Esophagus muscularis mucosa (tissue), 4 donors: ENCODE results near the gene ROBO1.

Experiments used
- CTCF ChIP-seq, 3 experiments: fragments of 200-600 bp in 2 of 3; fragments of 450-650 bp in 1 of 3; sonication (generic) in 2 of 3; IDR thresholded peaks; one replicate each; pipeline ENCODE4 v1.5.1; 2017 to 2019; ENCODE audit warnings: antibody characterized with exemption in 3 of 3, mild to moderate bottlenecking in 2 of 3, moderate library complexity in 1 of 3
- EP300 ChIP-seq: sonication (generic); formaldehyde crosslinking; IDR thresholded peaks from one replicate; pipeline ENCODE4 v1.6.1; 2017; ENCODE audit warnings: antibody characterized with exemption
- POLR2A ChIP-seq: fragments of 450-650 bp; IDR thresholded peaks from one replicate; pipeline ENCODE4 v1.6.1; 2017; ENCODE audit warnings: antibody characterized with exemption, moderate library complexity, mild to moderate bottlenecking, low read depth
- POLR2AphosphoS5 ChIP-seq, 2 donors: sonication (generic); formaldehyde crosslinking; IDR thresholded peaks; one replicate each; pipeline ENCODE4 v1.6.1; 2017; ENCODE audit warnings: antibody characterized with exemption in 2 of 2

DNA sequence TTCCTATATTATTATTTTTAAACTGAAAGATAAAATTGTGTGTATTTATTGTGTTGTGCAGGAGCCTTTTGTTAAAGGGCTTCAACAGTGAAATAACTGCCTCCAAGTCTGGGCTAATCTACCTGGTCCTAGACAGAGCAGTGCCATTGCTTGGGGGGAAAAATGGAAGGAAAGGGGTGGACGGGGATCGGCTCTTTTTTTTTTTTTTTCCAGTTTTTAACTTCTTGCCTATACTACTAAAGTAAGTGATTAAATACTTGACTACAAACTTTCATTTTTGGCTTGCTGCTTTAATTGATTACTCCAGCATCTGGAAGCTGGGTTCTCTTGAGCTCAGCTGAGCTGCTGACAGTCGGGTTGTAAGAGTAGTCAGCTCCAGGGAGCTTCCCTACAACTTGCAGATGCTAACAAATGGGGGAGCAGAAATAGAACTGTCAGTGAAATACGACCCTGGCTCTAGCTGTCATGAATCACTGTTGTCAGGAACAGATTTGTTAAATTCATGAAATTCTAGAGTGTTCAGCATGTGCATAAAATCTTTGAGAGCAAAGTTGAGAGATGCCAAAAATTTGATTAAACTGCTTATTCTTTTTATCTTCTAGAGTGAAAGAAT, 276.7 kb downstream of the ROBO1 start:
- no peak for TF ChIP-seq POLR2AphosphoS5 (IDR thresholded peaks at IDR 0.05)
- no peak for TF ChIP-seq POLR2A
- TF ChIP-seq CTCF (IDR thresholded peaks at IDR 0.05): no peak
- no peak for TF ChIP-seq EP300
